ENCODE results near the gene NRN1. TPM values are rescaled to one million over a fixed set of nuclear protein-coding genes. Genes with fewer than 3 reads are reported as not detected.

NRN1 gene
- total RNA-seq, 4 donors from 2014 or later = 3.9 to 19.5 (median 12.0) TPM

- DNase-seq (ENCODE audit: low spot score in 2 of 2) = peak in 1 of 2 donors; percentile 94
- 3 to 6% methylated on average over 48 to 60 of the region's 60 CpGs for WGBS, 2 donors
- TF ChIP-seq CTCF (IDR thresholded peaks at IDR 0.05) = no peak
- no peak for TF ChIP-seq POLR2A (IDR thresholded peaks at IDR 0.05)
- no peak overlapping the region for H3K4me3 ChIP-seq (ENCODE audit: low read depth, poor library complexity, severe bottlenecking)
- intact Hi-C loops (cut with DNase I; ENCODE audit: low total_unique reads) = no loop called here
These were observed 7.7 kb downstream of the NRN1 start for GRCh38 chr6:5998711-5999687.

- no peak overlapping the region for H3K4me3 ChIP-seq (ENCODE audit: low read depth, poor library complexity, severe bottlenecking)
- DNase-seq (ENCODE audit: low spot score in 2 of 2) = no peak
- TF ChIP-seq CTCF (IDR thresholded peaks at IDR 0.05) (no peak), POLR2A (IDR thresholded peaks at IDR 0.05) (no peak)
- 25 to 37% methylated on average over 9 of the region's 9 CpGs for WGBS, 2 donors
- intact Hi-C loops (cut with DNase I; ENCODE audit: low total_unique reads) = no loop called here
These were observed 8.5 kb downstream of the NRN1 start for GRCh38 chr6:5998236-5998635.

- no peak for DNase-seq (ENCODE audit: low spot score in 2 of 2)
- H3K4me3 ChIP-seq (ENCODE audit: low read depth, poor library complexity, severe bottlenecking) = no peak overlapping the region
- 19 to 33% methylated on average over 22 of the region's 22 CpGs for WGBS, 2 donors
- intact Hi-C loops (cut with DNase I; ENCODE audit: low total_unique reads) = no loop called here
- TF ChIP-seq CTCF (IDR thresholded peaks at IDR 0.05) = no peak
- no peak for TF ChIP-seq POLR2A (IDR thresholded peaks at IDR 0.05)
These were observed 9.2 kb downstream of the NRN1 start for GRCh38 chr6:5997420-5997987.

- WGBS, 2 donors = 1 to 3% methylated on average over 48 of the region's 48 CpGs
- DNase-seq (ENCODE audit: low spot score in 2 of 2) = no peak
- H3K4me3 ChIP-seq (ENCODE audit: low read depth, poor library complexity, severe bottlenecking) = peak overlapping the region; percentile 63
- no peak for TF ChIP-seq POLR2A (IDR thresholded peaks at IDR 0.05)
- TF ChIP-seq CTCF (IDR thresholded peaks at IDR 0.05) = no peak
- intact Hi-C loops (cut with DNase I; ENCODE audit: low total_unique reads) = no loop called here
These were observed 9.9 kb downstream of the NRN1 start for GRCh38 chr6:5996714-5997419.

- DNase-seq (ENCODE audit: low spot score in 2 of 2) = peak; percentile 86 to 96
- intact Hi-C loops (cut with DNase I; ENCODE audit: low total_unique reads) = no loop called here
- TF ChIP-seq POLR2A (IDR thresholded peaks at IDR 0.05) (no peak), CTCF (IDR thresholded peaks at IDR 0.05) (no peak)
- H3K4me3 ChIP-seq (ENCODE audit: low read depth, poor library complexity, severe bottlenecking) = peak overlapping the region; percentile 63
- WGBS, 2 donors = 2 to 4% methylated on average over 40 to 41 of the region's 41 CpGs
These were observed 10.6 kb downstream of the NRN1 start for GRCh38 chr6:5995949-5996713.

Measured in lower leg skin (tissue), 4 donors.